Measurements from ENCODE around the gene CD101.

- TF ChIP-seq CTCF (IDR thresholded peaks at IDR 0.05; ENCODE audit: control extremely low read depth in 1 of 3, insufficient read depth in 1 of 3, low read depth in 1 of 3, low read length in 3 of 3), result no peak
- TF ChIP-seq POLR2A (IDR thresholded peaks at IDR 0.05; ENCODE audit: control extremely low read depth in 1 of 2, low read depth in 2 of 2, low read length in 2 of 2), result no peak
- TF ChIP-seq GABPA (IDR thresholded peaks at IDR 0.05; ENCODE audit: borderline replicate concordance, insufficient read depth, low read length), result no peak
- no peak for TF ChIP-seq YY1 (IDR thresholded peaks at IDR 0.05; ENCODE audit: low read depth, low read length)
- no peak for TF ChIP-seq EZH2 (IDR thresholded peaks at IDR 0.05; ENCODE audit: low read depth, low read length, severe bottlenecking)
- TF ChIP-seq SP1 (IDR thresholded peaks at IDR 0.05; ENCODE audit: low read depth, low read length), result no peak
- no peak for TF ChIP-seq SUZ12 (IDR thresholded peaks at IDR 0.05; ENCODE audit: low read length)
Measured at GRCh38 chr1:116972674-116973030, 28.9 kb upstream of the CD101 start.
